HUES48 (cell line): ENCODE data around the gene RNASE3.
"Not testable (repeated sequence)": the region's sequence is repeated elsewhere in the genome, so short reads cannot be mapped to it uniquely, and the experiment has no call there.

Experiments used
- H3K27ac ChIP-seq: one replicate; pipeline ENCODE4 v1.7.0; 2013; ENCODE audit warnings: low read depth, low read length, inconsistent platforms
- H3K27me3 ChIP-seq: 2 replicates; pipeline ENCODE4 v1.6.1; 2013; ENCODE audit warnings: mild to moderate bottlenecking, low read length; ENCODE audit not compliant: control insufficient read depth, insufficient read depth
- H3K36me3 ChIP-seq: 2 replicates; pipeline ENCODE4 v1.6.1; 2013; ENCODE audit warnings: low read length; ENCODE audit not compliant: control insufficient read depth, insufficient read depth
- H3K4me1 ChIP-seq: 2 replicates; pipeline ENCODE4 v1.6.1; 2013; ENCODE audit warnings: mild to moderate bottlenecking, low read length; ENCODE audit not compliant: control insufficient read depth, insufficient read depth
- H3K4me3 ChIP-seq: 2 replicates; pipeline ENCODE4 v1.5.1; 2013; ENCODE audit warnings: mild to moderate bottlenecking, low read depth, low read length
- H3K9ac ChIP-seq: 2 replicates; pipeline ENCODE4 v1.6.1; 2013; ENCODE audit warnings: mild to moderate bottlenecking, low read depth, low read length, moderate library complexity
- H3K9me3 ChIP-seq: 2 replicates; pipeline ENCODE4 v1.6.1; 2013; ENCODE audit warnings: low read length; ENCODE audit not compliant: control insufficient read depth, insufficient read depth

Gene RNASE3

DNA sequence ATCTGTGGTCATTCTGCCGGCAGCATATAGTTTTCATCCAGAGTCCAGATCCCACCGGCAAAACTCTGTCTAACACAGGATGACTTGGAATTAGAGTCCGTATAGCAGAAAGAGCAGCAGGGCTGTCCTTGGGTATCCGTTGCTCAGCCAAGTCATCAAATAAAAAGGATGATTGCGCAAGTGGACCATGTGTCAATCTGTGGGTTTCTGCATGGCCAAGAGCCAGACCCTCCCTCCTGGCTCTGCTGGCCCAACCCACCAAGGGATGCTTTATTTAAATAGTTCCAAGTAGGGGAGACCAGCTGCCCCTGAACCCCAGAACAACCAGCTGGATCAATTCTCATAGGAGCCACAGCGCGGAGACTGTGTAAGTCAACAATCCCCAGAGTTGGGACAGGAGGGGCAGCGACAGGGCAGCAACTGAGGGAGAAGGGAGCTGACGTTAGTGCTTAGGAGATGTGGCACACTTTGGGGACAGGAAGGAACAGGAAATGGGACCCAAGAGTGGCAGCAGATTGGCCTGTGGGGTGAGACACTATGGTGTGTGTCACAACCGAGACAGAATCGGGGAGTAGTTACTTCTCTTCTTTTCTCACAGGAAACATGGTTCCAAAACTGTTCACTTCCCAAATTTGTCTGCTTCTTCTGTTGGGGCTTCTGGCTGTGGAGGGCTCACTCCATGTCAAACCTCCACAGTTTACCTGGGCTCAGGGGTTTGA, 28.0 kb downstream of the RNASE3 start:
- H3K4me3 ChIP-seq, H3K27ac ChIP-seq, H3K27me3 ChIP-seq, H3K9me3 ChIP-seq, H3K9ac ChIP-seq, H3K4me1 ChIP-seq, H3K36me3 ChIP-seq: not testable (repeated sequence)

DNA sequence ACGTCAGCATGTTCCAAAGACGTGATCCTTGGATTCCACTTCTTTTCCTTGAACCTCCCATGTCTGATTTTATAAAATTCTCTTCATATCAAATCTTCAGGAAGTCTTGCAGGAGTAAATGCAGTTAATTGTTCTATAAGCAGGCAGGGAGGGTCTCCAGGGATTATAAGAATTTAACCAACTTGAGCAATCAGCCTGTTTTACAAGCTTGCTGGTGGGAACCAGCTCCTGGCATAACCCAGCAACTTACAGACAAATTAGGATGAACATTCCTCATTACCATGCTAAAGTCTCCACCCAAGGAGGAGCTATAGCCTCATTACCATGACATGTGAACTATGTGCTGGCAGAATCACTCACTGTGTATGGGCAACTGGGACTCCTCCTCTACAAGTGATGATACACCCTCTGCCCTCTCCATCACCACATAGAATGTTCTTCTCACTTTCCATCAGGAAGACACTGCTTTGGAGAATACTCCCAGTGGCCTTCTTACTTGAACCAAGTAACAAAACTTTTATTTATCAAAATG, 32.6 kb downstream of the RNASE3 start:
- not testable (repeated sequence) for H3K36me3 ChIP-seq, H3K27ac ChIP-seq, H3K9ac ChIP-seq, H3K27me3 ChIP-seq, H3K9me3 ChIP-seq, H3K4me1 ChIP-seq, H3K4me3 ChIP-seq

DNA sequence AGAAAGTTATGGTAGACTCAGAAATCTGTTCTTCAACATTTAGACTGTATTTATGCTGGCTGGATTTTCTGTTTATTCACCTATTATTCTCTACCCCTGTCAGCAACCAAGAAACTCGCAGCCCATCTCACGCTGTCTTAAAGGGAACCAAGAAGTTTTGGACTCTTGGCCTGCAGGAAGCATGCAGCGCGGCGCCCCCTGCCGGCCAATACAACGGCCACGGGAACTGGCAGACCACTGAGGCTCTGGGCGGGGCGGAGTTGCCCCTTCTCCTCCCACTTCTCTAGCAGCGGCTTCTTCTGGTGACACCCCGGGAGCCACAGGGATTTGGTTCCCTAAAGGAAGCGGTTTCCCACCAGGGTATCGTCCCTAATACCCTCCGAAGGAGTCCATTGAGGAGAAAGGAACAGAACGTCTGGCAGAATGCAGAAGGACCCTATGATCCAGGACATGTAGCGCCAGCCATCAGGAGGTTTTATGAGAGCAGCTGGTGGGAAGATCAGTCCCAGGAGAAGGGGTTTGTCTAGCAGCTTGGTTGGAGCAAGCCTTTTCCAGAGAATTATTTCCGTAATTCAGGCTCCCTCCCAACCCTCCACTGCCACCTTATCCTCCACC, 43.1 kb downstream of the RNASE3 start:
- Histone ChIP-seq H3K4me1 (no peaks in the 10 kb centered on the region), H3K9ac (no peak overlapping the region), H3K27me3 (peaks cover 8% of the 10 kb centered on the region; the same call in 1 of the 2 replicates), H3K36me3 (no peaks in the 10 kb centered on the region), H3K27ac (no peak overlapping the region), H3K9me3 (no peaks in the 10 kb centered on the region), H3K4me3 (no peak overlapping the region)

DNA sequence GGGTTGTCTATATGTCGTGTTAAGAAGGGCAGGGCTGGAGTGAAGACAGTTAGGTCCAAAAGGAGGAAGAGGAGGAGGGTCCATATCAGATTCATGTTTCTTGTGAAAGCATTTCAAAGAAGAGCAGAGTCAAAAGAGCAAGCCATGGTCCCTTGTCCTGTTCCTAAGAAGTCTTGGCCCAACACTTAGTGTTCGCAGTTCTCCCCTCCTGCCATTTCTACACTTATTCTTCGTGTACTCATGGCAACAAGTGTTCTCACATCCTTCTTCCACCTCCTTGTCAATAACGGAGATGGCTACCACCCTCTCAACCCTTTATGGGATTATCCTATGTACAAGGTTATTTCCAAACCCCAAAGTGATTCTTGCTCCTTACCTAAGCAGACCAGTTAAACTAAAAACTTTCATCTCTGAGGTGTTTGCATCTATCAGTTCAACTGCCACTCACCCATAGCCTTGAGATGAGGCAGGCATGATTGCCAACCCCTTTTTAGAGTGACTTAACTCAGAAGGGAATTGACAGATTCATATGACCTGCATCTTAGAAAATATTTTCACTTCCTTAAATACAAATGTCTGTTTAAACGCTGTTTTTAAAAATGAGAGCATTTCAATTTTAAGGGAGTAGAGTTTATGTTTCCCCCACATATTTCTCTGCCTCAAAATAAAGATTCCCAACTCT, 44.3 kb downstream of the RNASE3 start:
- Histone ChIP-seq H3K9me3 (no peaks in the 10 kb centered on the region), H3K9ac (no peak overlapping the region), H3K27ac (no peak overlapping the region), H3K4me1 (no peaks in the 10 kb centered on the region), H3K36me3 (no peaks in the 10 kb centered on the region), H3K4me3 (no peak overlapping the region), H3K27me3 (peaks cover 8% of the 10 kb centered on the region; the same call in 1 of the 2 replicates)
